ENCODE results near the gene GIMAP5. TPM values are rescaled to one million over a fixed set of nuclear protein-coding genes. Genes with fewer than 3 reads are reported as not detected.

Gene GIMAP5
- total RNA-seq, 1 experiment from 2014 or later = not detected

DNA sequence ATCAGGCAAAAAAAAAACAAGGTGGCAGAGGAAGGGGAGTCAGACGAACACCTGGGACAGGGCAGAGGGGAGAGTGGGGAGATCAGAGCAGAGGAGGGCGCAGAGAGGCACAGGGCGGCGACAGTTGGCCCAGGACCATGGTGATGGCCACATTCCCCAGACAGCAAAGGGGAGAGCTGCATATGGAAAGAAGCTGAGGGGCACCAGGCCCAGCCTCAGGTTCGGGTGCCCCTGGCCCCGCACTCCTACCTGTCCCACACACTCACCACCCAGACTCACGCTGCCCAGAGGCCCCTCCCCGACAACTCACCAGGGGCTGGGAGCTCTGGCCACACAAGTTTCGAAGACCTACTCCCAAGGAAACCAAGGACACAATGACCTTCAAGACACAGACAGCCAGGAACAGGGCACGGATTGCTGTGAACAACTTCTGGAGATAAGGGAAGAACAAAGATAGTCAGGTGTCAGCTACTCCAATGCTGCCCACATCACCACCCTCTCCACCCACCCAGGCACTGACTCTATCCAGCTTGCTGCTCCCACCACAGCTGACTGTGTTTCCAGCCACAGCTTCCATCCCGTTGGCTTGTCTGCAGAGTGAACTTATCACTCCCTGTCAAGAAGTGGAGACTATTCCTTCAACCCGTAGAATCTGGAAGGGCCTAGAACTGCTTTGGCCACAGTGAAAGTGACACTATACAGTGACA lies 54.7 kb downstream of the GIMAP5 start:
- Mint-ChIP-seq H3K27me3 (ENCODE audit: low read depth) (peaks cover 26% of the 10 kb centered on the region), H3K27ac (no peak overlapping the region), H3K36me3 (ENCODE audit: insufficient read depth in 1 of 3, low read depth in 3 of 3) (peaks cover 0 to 3% (median 0%) of the 10 kb centered on the region in 3 experiments; a peak in 1 of 7 replicates), H3K9me3 (0 out of 5 replicates have a peak, but pooled peaks cover 5 to 6% of the 10 kb centered on the region in 2 experiments), H3K4me3 (no peak overlapping the region), H3K4me1 (no peaks in the 10 kb centered on the region)
- H2BK12ac ChIP-seq (ENCODE audit: insufficient read length, low read depth, low read length) = no peak overlapping the region
- H3K14ac ChIP-seq (ENCODE audit: insufficient read depth, low read length) = no peak overlapping the region
- H3K4me1 ChIP-seq (ENCODE audit: insufficient read depth, low read length) = no peaks in the 10 kb centered on the region
- H2BK5ac ChIP-seq (ENCODE audit: insufficient read length, low read length) = no peak overlapping the region
- H3K4ac ChIP-seq (ENCODE audit: low read depth, low read length) = no peak overlapping the region
- H3K9me3 ChIP-seq (ENCODE audit: control insufficient read depth, low read depth, low read length) = no peaks in the 10 kb centered on the region
- no CpG with 5 or more reads among the region's 12 CpGs for WGBS (ENCODE audit: extremely low coverage, insufficient read length, low lambda C conversion rate)
- H2BK120ac ChIP-seq (ENCODE audit: low read depth, low read length, poor library complexity, severe bottlenecking) = no peak overlapping the region
- no peak overlapping the region for H3K18ac ChIP-seq (ENCODE audit: insufficient read length, low read depth, low read length)
- no peak overlapping the region for H4K5ac ChIP-seq (ENCODE audit: insufficient read length, low read depth, low read length)
- H3K4me2 ChIP-seq (ENCODE audit: insufficient read depth, insufficient read length, low read length) = no peak overlapping the region
- no peak overlapping the region for H3K27ac ChIP-seq (ENCODE audit: insufficient read length, low read depth, low read length)
- H3K23ac ChIP-seq (ENCODE audit: insufficient read length, low read depth, low read length) = no peak overlapping the region
- H3T11ph ChIP-seq (ENCODE audit: low read length) = no peak overlapping the region
- H3K27me3 ChIP-seq (ENCODE audit: insufficient read depth, low read length) = no peaks in the 10 kb centered on the region
- H3K79me1 ChIP-seq (ENCODE audit: insufficient read depth, low read depth, low read length, poor library complexity, severe bottlenecking) = no peaks in the 10 kb centered on the region
- H3K9ac ChIP-seq (ENCODE audit: extremely low read depth, insufficient read length, low read length) = no peak overlapping the region
- no peaks in the 10 kb centered on the region for H3K23me2 ChIP-seq (ENCODE audit: insufficient read length, low read depth, low read length, poor library complexity, severe bottlenecking)
- no peak overlapping the region for H2AFZ ChIP-seq (ENCODE audit: low read length)
- no peak for DNase-seq
- H2BK15ac ChIP-seq (ENCODE audit: low read depth, low read length) = no peak overlapping the region
- H4K20me1 ChIP-seq (ENCODE audit: control insufficient read depth, insufficient read depth, insufficient read length) = no peaks in the 10 kb centered on the region
- no peak overlapping the region for H2AK5ac ChIP-seq (ENCODE audit: insufficient read length, low read length)
- H3K79me2 ChIP-seq (ENCODE audit: insufficient read depth, low read length) = no peaks in the 10 kb centered on the region
- no peak overlapping the region for H4K91ac ChIP-seq (ENCODE audit: insufficient read length, low read depth, low read length)
- H4K8ac ChIP-seq (replicated peaks; ENCODE audit: insufficient read length, low read depth, low read length) = no peak overlapping the region
- H3K56ac ChIP-seq (ENCODE audit: insufficient read length, low read depth, low read length) = no peak overlapping the region
- H2BK20ac ChIP-seq (ENCODE audit: low read depth, low read length, poor library complexity, severe bottlenecking) = no peak overlapping the region
- TF ChIP-seq CTCF (conservative IDR thresholded peaks at IDR 0.05) = no peak

Other genes starting within 250 kb of the GIMAP5 start
- gene GIMAP7, start 222.5 kb upstream of the GIMAP5 start, total RNA-seq (2021) = not detected in 2 replicates
- gene GIMAP4, start 170.0 kb upstream of the GIMAP5 start, total RNA-seq (2021) = not detected in 2 replicates
- gene GIMAP6, start 105.0 kb upstream of the GIMAP5 start, total RNA-seq (2021) = not detected in 2 replicates
- gene GIMAP2, start 51.7 kb upstream of the GIMAP5 start, total RNA-seq (2021) = not detected in 2 replicates
- not detected in 2 replicates for gene GIMAP1, start 20.8 kb upstream of the GIMAP5 start, total RNA-seq (2021)
- gene TMEM176B, start 62.9 kb downstream of the GIMAP5 start, total RNA-seq (2021) = 0.26 and 0.85 TPM in 2 replicates
- gene TMEM176A, start 63.4 kb downstream of the GIMAP5 start, total RNA-seq (2021) = not detected in 2 replicates
- 0.11 and 0.28 TPM in 2 replicates for gene AOC1, start 115.1 kb downstream of the GIMAP5 start, total RNA-seq (2021)
- 4.3 and 4.5 TPM in 2 replicates for gene KCNH2, start 240.9 kb downstream of the GIMAP5 start, total RNA-seq (2021)